Measurements from ENCODE around the gene C10orf143.
"Not testable (repeated sequence)": the region's sequence is repeated elsewhere in the genome, so short reads cannot be mapped to it uniquely, and the experiment has no call there.

Gene C10orf143

DNA sequence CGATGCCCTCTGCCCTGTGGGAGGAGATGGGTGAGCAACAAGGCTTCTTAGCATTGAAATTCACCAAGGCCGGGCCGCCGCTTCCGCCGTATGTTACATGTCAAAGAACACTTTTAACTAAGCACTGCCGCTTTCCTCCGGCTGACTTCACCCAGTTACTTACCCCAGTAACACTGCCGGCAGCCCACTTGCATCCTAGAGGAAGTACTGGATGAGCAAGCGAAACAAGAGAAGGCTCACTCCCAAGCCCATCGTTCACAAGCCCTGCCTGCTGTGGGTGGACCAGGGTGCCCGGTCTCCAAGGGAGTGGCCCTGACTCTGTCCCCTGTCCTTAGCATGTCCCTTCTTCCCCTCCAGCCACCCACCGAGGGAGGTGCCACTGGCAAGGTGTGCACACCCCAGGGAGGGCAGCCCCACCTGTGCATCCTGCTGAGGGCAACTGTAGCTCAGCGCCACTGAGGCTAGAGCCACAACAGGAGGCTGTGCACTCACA lies 73.4 kb downstream of the C10orf143 start:
- Histone ChIP-seq H3K27ac (ENCODE audit: low read depth, low read length) (no peak overlapping the region), H3K4me3 (ENCODE audit: low read length) (no peak overlapping the region), H3K36me3 (ENCODE audit: control insufficient read depth, insufficient read depth, low read length) (no peaks in the 10 kb centered on the region), H3K9ac (ENCODE audit: low read length) (no peak overlapping the region), H3K4me1 (ENCODE audit: control insufficient read depth, insufficient read depth, low read length) (no peaks in the 10 kb centered on the region), H3K27me3 (ENCODE audit: control insufficient read depth, insufficient read depth, low read length) (no peaks in the 10 kb centered on the region)

DNA sequence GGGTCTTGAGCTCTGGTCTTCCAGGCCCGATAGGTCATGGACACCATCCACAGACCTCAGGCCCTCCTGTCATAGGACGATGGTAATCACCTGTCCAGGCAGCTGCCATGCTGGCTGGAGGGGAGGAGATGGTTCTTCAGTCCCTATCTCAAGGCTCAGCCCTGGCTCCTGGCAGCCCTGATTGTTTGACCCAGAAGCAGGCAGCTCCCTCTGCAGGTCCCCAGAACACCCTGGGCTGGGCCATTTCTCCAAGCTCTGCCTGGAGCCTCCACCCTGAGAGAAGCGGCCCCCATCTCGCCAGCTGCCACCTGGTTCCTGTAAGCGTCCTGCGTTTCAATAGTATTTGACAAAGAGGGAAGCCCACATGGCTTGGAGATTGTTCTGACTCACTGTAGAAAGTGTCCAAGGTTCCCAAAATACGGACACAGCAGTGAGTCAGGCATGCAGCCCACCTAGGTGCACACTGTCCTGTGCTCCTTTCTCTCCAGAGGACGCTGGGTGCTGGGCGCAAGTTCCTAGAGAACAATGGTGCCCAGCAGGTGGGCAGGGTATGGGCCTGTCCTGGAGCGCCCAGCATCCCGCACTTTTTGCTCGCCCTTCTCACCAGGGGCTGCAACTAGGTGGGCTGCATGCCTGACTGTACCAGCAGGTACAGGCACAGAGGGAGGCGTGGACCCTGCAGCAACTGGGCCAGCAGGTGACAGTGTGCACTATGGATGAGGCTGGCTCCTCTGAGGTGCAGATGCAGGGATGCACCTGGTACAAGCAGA lies 74.1 kb downstream of the C10orf143 start:
- H3K27ac ChIP-seq (ENCODE audit: low read depth, low read length), result no peak overlapping the region
- H3K4me1 ChIP-seq (ENCODE audit: control insufficient read depth, insufficient read depth, low read length), result no peaks in the 10 kb centered on the region
- H3K9ac ChIP-seq (ENCODE audit: low read length), result no peak overlapping the region

DNA sequence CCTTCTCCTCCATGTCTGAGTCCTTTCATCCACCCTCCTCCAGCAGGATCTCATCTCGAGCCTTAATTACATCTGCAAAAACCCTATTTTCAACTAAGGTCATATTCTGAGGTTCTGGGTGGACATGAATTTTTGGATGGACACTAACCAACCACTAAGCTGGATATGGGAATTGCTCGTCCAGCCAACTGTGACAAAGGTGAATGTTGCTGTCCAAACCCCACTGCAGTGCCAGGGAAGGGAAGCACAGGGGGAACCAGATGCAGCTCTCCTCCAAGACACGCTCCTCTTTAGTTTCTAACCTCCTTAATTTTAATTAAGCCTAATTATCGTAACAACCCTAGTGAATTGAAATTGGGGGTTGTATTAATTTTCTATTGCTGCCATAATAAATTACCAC lies 81.4 kb downstream of the C10orf143 start:
- no peaks in the 10 kb centered on the region for H3K4me1 ChIP-seq (ENCODE audit: control insufficient read depth, insufficient read depth, low read length)

More for the DNA sequence above, 74.1 kb downstream of the C10orf143 start:
- Histone ChIP-seq H3K36me3 (ENCODE audit: control insufficient read depth, insufficient read depth, low read length) (no peaks in the 10 kb centered on the region), H3K4me3 (ENCODE audit: low read length) (no peak overlapping the region), H3K27me3 (ENCODE audit: control insufficient read depth, insufficient read depth, low read length) (no peaks in the 10 kb centered on the region)

DNA sequence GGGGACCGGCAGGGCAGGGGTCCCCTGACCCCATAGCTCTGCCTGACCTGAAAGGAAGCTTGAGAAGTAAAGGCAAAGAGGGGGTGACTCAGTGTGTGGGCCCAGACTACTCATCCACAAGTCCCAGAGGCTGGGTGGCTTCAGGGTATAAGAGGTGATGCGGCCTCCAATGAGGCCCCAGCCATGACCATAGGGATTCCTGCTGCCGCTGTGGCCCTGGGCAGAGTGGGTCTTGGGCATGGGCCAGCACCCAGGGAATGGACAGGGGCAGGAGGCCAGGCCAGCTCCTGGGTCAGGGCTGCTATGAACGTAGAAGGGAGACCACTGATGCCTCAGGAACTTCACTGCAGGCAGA lies 82.2 kb downstream of the C10orf143 start:
- Histone ChIP-seq H3K36me3 (ENCODE audit: control insufficient read depth, insufficient read depth, low read length) (no peaks in the 10 kb centered on the region), H3K27ac (ENCODE audit: low read depth, low read length) (no peak overlapping the region)

More for the DNA sequence above, 81.4 kb downstream of the C10orf143 start:
- Histone ChIP-seq H3K9ac (ENCODE audit: low read length) (no peak overlapping the region), H3K4me3 (ENCODE audit: low read length) (no peak overlapping the region), H3K27me3 (ENCODE audit: control insufficient read depth, insufficient read depth, low read length) (no peaks in the 10 kb centered on the region), H3K27ac (ENCODE audit: low read depth, low read length) (no peak overlapping the region), H3K36me3 (ENCODE audit: control insufficient read depth, insufficient read depth, low read length) (no peaks in the 10 kb centered on the region)

DNA sequence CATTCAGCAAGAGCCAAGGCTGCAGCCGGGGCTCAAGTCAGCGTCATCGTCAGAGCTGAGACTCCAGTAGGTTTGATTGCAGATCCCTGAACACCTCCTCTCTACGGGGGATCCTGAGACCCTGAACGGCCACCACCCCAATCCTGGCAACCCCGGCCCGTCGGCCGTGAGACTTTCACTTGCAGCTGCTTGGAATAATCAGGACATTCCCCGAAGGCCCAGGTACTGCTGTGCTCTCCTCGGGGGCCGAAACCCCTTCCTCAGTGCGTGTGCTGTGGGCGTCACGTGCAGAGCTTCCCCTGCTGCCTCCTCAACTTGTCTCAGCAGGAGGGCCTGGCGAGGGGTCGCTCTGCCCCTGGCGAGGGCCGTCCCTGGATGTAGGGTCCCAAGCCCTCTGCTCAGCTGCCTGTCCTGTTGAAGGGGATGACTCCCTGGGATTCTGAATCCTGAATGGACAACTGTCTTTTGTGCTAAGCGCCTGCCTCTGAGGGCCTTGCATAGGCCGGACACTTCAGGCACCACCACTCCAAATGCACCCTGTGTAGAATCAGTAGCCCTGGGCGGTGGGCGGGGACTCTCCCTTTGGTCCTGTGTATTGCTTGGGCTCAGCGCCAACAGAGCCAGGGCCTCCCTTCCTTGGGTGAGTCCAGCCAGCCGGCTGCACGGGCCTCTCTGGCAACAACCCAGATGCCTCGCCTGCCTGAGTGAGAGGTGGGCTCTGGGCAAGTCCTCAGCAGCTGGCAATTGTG lies 82.7 kb downstream of the C10orf143 start:
- no peaks in the 10 kb centered on the region for H3K36me3 ChIP-seq (ENCODE audit: control insufficient read depth, insufficient read depth, low read length)
- no peaks in the 10 kb centered on the region for H3K4me1 ChIP-seq (ENCODE audit: control insufficient read depth, insufficient read depth, low read length)
- H3K9ac ChIP-seq (ENCODE audit: low read length), result no peak overlapping the region
- no peaks in the 10 kb centered on the region for H3K27me3 ChIP-seq (ENCODE audit: control insufficient read depth, insufficient read depth, low read length)
- no peak overlapping the region for H3K4me3 ChIP-seq (ENCODE audit: low read length)
- no peak overlapping the region for H3K27ac ChIP-seq (ENCODE audit: low read depth, low read length)

More for the DNA sequence above, 82.2 kb downstream of the C10orf143 start:
- Histone ChIP-seq H3K4me3 (ENCODE audit: low read length) (no peak overlapping the region), H3K27me3 (ENCODE audit: control insufficient read depth, insufficient read depth, low read length) (no peaks in the 10 kb centered on the region), H3K4me1 (ENCODE audit: control insufficient read depth, insufficient read depth, low read length) (no peaks in the 10 kb centered on the region), H3K9ac (ENCODE audit: low read length) (no peak overlapping the region)

DNA sequence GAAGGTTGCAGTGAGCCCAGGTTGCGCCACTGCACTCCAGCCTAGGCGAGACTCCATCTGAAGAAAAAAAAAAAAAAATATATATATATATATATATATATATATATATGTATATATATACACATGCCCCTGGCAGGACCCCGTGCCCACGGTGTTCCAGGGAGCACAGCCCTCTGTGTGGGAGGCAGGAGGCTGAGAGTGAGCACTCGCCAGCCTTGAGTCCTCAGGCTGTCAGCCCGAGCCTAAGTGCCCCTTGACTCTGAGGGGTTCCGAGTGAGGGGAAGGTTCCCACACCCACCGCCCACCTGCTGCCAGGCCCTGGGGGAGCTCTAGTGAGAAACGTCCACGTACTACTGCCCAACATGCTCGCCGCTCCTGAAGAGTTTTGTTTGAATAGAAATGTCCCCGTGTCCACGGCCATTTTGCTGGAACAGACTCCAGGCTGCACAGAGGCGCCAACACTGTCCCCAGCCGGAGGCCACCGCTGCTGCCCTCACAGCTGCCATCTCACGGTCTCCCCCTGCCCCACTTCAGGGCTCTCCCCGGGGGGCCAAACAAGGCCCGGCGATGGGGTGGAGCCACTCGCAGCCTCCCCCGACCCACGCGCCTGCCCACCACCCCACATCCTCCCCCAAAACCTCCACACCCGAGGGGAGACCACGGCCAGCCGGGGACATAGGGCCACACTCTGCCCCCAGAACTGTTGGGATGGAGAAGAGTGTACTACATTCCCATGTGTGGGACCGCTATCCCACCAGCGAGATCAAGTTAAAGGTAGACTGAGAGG lies 83.8 kb downstream of the C10orf143 start:
- H3K27ac ChIP-seq (ENCODE audit: low read depth, low read length), result no peak overlapping the region
- no peaks in the 10 kb centered on the region for H3K4me1 ChIP-seq (ENCODE audit: control insufficient read depth, insufficient read depth, low read length)
- H3K9ac ChIP-seq (ENCODE audit: low read length), result no peak overlapping the region
- no peaks in the 10 kb centered on the region for H3K27me3 ChIP-seq (ENCODE audit: control insufficient read depth, insufficient read depth, low read length)
- no peaks in the 10 kb centered on the region for H3K36me3 ChIP-seq (ENCODE audit: control insufficient read depth, insufficient read depth, low read length)
- no peak overlapping the region for H3K4me3 ChIP-seq (ENCODE audit: low read length)

DNA sequence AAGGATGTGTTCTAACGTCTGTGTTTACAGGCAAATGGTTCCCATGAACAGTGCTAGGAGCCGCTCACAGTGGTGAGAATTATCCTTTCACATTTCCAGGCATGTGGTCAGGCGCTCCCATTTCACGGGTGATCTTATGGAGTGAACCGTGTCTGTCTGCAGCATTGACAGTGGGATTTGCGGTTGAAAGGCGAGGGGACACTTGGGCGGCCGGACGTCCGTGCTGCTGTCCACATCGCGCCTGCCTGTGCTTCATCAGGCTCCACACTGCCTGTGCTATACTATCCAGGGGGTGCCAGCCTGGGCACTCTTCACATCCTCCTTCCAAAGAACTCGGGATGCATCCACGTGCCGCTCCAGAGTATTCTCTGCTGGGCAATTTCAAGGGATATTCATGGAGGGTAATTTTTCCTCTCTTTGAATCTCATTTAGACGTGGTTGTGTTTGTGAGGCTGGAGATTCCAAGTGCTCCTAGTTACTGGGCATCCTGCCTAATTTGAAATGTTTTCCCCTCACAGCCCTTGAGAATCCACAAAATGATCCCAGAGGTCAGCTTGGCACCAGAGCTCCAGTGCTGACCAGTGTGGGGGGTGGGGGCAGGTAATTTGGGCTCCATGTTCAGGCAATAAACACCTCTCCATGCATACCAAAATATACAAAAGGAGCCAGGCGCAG lies 84.7 kb downstream of the C10orf143 start:
- Histone ChIP-seq H3K27me3 (ENCODE audit: control insufficient read depth, insufficient read depth, low read length) (no peaks in the 10 kb centered on the region), H3K27ac (ENCODE audit: low read depth, low read length) (no peak overlapping the region), H3K4me1 (ENCODE audit: control insufficient read depth, insufficient read depth, low read length) (no peaks in the 10 kb centered on the region), H3K4me3 (ENCODE audit: low read length) (no peak overlapping the region), H3K9ac (ENCODE audit: low read length) (no peak overlapping the region), H3K36me3 (ENCODE audit: control insufficient read depth, insufficient read depth, low read length) (no peaks in the 10 kb centered on the region)

DNA sequence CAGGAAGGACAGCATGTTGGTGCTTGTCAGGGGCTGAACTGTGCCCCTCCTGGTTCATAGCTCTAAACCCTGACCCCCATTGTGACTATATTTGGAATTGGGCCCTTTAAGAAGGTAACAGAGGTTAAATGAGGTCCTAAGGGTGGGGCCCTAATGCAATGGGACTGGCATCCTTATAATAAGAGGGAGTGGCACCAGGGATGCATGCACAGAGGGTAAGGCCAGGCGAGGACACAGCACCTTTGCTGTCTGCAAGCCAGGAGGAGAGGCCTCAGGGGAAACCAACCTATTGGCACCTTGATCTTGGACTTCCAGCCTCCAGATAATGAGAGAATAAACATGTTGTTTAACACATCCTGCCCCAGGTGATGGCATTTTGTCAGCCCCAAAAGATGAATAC lies 85.3 kb downstream of the C10orf143 start:
- Histone ChIP-seq H3K4me1 (ENCODE audit: control insufficient read depth, insufficient read depth, low read length) (no peaks in the 10 kb centered on the region), H3K4me3 (ENCODE audit: low read length) (no peak overlapping the region), H3K27ac (ENCODE audit: low read depth, low read length) (no peak overlapping the region), H3K9ac (ENCODE audit: low read length) (no peak overlapping the region), H3K36me3 (ENCODE audit: control insufficient read depth, insufficient read depth, low read length) (no peaks in the 10 kb centered on the region), H3K27me3 (ENCODE audit: control insufficient read depth, insufficient read depth, low read length) (no peaks in the 10 kb centered on the region)

DNA sequence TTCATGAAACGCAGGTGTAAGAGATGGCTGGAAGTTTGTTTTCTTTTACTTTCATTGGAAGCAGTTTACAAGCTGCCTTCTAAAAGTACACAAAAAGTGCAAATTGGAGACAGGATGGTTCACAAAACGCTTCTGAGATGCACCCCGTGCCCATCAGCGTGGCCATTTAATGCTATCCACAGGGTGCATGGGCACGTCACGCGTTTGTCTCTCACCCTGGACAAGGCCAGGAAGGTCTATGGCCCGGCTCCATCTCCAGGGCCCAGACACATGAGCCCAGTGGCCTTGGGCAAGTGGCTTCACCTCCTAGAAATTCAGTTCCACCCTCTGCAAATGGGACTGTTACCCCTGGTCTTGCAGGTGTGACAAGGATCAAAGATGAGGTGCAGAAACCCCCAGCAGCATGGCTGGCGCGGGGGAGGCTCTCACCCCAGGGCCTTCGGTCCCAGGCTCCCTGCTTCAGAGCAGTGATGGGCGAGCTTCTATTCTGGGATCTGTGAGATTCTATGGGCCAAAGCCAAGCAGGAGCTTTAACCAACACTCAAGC lies 85.8 kb downstream of the C10orf143 start:
- no peaks in the 10 kb centered on the region for H3K4me1 ChIP-seq (ENCODE audit: control insufficient read depth, insufficient read depth, low read length)
- H3K4me3 ChIP-seq (ENCODE audit: low read length), result no peak overlapping the region
- no peak overlapping the region for H3K27ac ChIP-seq (ENCODE audit: low read depth, low read length)
- no peaks in the 10 kb centered on the region for H3K27me3 ChIP-seq (ENCODE audit: control insufficient read depth, insufficient read depth, low read length)
- no peaks in the 10 kb centered on the region for H3K36me3 ChIP-seq (ENCODE audit: control insufficient read depth, insufficient read depth, low read length)
- no peak overlapping the region for H3K9ac ChIP-seq (ENCODE audit: low read length)

DNA sequence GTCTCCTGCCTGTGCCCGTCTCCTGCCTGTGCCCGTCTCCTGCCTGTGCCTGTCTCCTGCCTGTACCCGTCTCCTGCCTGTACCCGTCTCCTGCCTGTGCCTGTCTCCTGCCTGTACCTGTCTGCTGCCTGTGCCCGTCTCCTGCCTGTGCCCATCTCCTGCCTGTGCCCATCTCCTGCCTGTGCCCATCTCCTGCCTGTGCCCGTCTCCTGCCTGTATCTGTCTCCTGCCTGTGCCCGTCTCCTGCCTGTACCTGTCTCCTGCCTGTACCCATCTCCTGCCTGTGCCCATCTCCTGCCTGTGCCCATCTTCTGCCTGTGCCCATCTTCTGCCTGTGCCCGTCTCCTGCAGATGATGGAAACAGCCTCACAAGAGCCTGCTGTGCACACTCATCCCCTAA lies 86.3 kb downstream of the C10orf143 start:
- H3K9ac ChIP-seq (ENCODE audit: low read length); H3K4me1 ChIP-seq (ENCODE audit: control insufficient read depth, insufficient read depth, low read length); H3K4me3 ChIP-seq (ENCODE audit: low read length); H3K36me3 ChIP-seq (ENCODE audit: control insufficient read depth, insufficient read depth, low read length); H3K27ac ChIP-seq (ENCODE audit: low read depth, low read length); H3K27me3 ChIP-seq (ENCODE audit: control insufficient read depth, insufficient read depth, low read length): not testable (repeated sequence)

DNA sequence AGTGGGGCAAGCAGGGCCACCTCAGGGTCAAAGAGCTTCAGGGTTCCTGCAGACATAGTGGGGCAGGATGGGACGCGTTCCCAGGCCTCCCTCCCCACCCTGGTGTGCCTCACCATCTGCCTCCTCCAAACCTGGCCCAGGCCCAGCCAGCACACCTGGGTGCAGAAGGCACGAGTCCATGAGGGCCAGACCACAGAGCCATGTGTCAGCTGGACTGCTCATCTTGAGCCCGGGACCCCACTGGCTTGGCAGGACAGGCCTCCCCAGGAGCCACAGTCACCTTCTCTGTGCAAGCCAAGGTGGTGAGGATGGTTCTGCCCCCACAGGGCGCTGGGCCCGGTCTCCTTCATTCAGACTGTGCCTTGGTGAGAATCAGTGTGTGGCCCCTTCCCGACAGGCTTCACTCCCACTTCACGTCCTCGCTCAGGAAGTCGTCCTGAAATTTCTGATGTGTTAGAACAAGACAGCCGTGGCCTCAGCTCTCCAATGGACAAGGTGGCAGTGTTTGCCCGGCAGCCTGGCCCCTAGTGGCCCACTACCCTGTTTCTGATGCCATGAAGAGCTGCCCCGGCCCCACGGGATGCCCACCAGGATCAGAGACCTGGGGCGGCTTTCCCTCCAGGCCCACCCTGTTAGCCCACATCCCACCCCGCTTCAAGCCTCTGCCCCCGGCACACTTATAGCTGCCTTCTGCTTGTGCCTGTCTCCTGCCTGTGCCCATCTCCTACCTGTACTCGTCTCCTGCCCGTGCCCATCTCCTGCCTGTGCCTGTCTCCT lies 87.0 kb downstream of the C10orf143 start:
- Histone ChIP-seq H3K4me3 (ENCODE audit: low read length) (no peak overlapping the region), H3K36me3 (ENCODE audit: control insufficient read depth, insufficient read depth, low read length) (no peaks in the 10 kb centered on the region), H3K4me1 (ENCODE audit: control insufficient read depth, insufficient read depth, low read length) (no peaks in the 10 kb centered on the region), H3K27me3 (ENCODE audit: control insufficient read depth, insufficient read depth, low read length) (no peaks in the 10 kb centered on the region), H3K27ac (ENCODE audit: low read depth, low read length) (no peak overlapping the region), H3K9ac (ENCODE audit: low read length) (no peak overlapping the region)
